ENCODE measurements around the gene BICC1.

DNA sequence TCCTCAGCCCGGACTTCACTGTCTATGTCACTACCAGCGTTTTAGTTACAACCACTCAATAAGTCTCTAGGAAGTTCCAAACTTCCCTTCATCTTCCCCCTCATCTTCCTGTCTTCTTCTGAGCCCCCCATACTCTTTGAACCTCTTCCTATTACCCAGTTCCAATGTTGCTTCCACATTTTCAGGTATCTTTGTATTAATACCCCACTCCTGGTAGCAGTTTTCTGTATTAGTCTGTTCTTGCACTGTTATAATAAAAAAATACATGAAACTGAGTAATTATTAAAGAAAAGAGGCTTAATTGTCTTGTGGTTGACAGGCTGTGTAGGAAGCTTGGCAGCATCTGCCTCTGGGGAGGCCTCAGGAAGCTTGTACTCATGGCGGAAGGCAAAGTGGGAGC is 218.6 kb downstream of the BICC1 start:
- TF ChIP-seq, protein P1, sequence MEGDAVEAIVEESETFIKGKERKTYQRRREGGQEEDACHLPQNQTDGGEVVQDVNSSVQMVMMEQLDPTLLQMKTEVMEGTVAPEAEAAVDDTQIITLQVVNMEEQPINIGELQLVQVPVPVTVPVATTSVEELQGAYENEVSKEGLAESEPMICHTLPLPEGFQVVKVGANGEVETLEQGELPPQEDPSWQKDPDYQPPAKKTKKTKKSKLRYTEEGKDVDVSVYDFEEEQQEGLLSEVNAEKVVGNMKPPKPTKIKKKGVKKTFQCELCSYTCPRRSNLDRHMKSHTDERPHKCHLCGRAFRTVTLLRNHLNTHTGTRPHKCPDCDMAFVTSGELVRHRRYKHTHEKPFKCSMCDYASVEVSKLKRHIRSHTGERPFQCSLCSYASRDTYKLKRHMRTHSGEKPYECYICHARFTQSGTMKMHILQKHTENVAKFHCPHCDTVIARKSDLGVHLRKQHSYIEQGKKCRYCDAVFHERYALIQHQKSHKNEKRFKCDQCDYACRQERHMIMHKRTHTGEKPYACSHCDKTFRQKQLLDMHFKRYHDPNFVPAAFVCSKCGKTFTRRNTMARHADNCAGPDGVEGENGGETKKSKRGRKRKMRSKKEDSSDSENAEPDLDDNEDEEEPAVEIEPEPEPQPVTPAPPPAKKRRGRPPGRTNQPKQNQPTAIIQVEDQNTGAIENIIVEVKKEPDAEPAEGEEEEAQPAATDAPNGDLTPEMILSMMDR (IDR thresholded peaks at IDR 0.05), result no peak
- no peak for TF ChIP-seq POLR2AphosphoS5 (IDR thresholded peaks at IDR 0.05; ENCODE audit: low read depth, low read length)
- no peak for TF ChIP-seq SIN3A (IDR thresholded peaks at IDR 0.05; ENCODE audit: borderline replicate concordance, insufficient read depth, low read depth, low read length)
